Mammary epithelial cell (primary cell): Measurements from ENCODE around the gene OTUD6A.

Source experiments
- EZH2 ChIP-seq: IDR thresholded peaks from 2 replicates; pipeline ENCODE4 v1.6.1; 2012; ENCODE audit warnings: low read length, inconsistent platforms, borderline replicate concordance
- TF ChIP-seq, protein P1 (sequence below), 2 donors: IDR thresholded peaks in 1 of 2; conservative IDR thresholded peaks in 1 of 2; 2 replicates each; pipeline ENCODE4 v1.5.1; 2011 to 2012; ENCODE audit warnings: inconsistent platforms in 2 of 2, low read length in 2 of 2, mild to moderate bottlenecking in 2 of 2, control low read depth in 1 of 2, low read depth in 1 of 2; ENCODE audit not compliant: insufficient read depth in 1 of 2; ENCODE audit errors: extremely low read depth in 1 of 2

DNA sequence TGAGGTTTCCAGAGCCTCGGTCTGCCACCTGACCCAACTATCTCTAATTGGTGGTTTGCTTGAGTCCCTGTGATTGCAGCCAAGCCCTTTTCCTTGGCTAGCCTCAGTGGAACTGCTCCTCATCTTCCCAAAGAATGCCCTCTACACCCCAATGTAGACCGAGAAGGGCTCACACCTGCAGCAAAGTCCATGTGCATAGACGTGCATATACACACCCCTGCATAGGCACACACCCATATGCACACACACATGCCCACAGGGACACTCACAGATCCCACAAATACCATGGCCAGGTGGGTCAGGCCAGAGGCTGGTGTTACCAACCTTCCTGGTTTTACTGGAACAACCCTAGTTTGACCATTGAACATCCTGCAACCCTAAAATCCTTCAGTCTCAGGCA is 12.9 kb upstream of the OTUD6A start:
- TF ChIP-seq, protein P1, sequence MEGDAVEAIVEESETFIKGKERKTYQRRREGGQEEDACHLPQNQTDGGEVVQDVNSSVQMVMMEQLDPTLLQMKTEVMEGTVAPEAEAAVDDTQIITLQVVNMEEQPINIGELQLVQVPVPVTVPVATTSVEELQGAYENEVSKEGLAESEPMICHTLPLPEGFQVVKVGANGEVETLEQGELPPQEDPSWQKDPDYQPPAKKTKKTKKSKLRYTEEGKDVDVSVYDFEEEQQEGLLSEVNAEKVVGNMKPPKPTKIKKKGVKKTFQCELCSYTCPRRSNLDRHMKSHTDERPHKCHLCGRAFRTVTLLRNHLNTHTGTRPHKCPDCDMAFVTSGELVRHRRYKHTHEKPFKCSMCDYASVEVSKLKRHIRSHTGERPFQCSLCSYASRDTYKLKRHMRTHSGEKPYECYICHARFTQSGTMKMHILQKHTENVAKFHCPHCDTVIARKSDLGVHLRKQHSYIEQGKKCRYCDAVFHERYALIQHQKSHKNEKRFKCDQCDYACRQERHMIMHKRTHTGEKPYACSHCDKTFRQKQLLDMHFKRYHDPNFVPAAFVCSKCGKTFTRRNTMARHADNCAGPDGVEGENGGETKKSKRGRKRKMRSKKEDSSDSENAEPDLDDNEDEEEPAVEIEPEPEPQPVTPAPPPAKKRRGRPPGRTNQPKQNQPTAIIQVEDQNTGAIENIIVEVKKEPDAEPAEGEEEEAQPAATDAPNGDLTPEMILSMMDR (conservative IDR thresholded peaks at IDR 0.05 in 1 of 2, IDR thresholded peaks at IDR 0.05 in 1 of 2; ENCODE audit: extremely low read depth in 1 of 2, insufficient read depth in 1 of 2, low read depth in 1 of 2, low read length in 2 of 2): no peak
- no peak for TF ChIP-seq EZH2
